Parietal lobe (tissue), 2 donors: ENCODE results near the gene HAUS6. TPM values are rescaled to one million over a fixed set of nuclear protein-coding genes. Genes with fewer than 3 reads are reported as not detected.

Source experiments
- small RNA-seq: library from RNA; depleted of rRNA; stranded (forward); fragments of <200 nt; gene quantifications from one replicate; pipeline ENCODE3, GENCODE V24; 2014; ENCODE audit warnings: low replicate concordance
- total RNA-seq: library from RNA; depleted of rRNA; stranded (reverse); fragments of >200 nt; gene quantifications from one replicate; pipeline ENCODE4 v1.2.3, GENCODE V29; 2014

Gene HAUS6
- 32.6 TPM for total RNA-seq

DNA sequence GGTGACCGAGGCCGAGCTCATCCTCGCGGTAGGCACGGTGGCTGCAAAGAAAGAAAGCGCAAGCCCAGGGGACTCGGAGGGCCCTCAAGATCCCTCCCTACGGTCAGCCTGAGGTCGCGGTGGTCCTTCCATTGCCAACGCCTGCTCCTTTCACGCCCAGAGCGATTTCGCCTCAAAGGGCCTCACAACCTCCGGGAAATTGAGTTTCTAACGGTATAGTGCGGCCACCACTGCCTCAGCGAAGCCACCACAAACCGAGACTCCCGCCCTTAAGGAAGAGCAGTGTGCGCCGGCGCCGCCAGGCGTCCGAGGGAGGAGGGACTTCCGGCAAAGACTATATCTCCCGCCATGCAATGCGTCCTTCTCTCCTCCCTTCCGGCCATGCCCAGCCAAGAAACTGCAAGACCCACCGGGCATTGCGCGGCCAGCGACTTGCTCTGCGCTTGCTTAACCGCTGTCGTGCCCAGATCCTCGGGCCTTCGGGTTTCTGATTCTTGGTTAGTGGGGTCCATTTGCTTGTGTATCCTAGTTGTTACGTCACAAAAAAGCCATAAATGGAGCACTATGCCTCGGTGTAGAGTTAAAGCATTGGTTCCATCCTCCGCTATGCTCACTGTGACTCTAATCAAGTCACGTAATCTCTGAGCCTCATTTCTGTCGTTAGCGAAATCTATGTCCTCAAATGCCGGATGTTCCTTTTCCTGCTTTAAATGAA lies at the start of gene HAUS6:
TSS of gene HAUS6 (minus strand) at position 274 of the 715 bp plus-strand sequence. CDS start at position 21, 253 bp downstream.

GRCh38 chr9:19048966-19049916 lies 53.5 kb downstream of the HAUS6 start, which contains the start of gene RRAGA:
TSS of gene RRAGA (plus strand) at chr9:19049427. CDS start at chr9:19049660, 233 bp downstream.

DNA sequence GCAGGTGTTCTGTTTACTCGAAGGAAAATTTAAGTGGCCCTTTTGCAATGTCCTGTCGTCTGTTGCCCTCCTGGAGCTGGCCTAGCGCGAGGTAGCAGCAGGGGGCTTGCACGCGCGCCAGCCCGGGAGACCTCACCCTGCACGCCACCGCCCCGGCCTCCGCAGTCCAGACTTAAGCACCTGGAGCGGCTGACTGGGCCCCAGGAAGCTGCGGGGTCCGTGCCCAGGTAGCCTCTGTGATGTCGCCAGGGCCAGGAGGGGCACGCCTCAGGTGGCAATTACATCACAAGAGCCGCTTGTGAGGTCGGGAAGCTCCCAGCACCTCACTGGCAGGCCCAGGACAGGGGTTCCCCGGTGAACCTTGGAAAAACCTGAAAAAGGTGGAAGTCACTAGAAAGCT lies 69.7 kb downstream of the HAUS6 start, which contains the start of gene SAXO1:
TSS of gene SAXO1 (minus strand) at position 195 of the 400 bp plus-strand sequence. CDS start 301 bp downstream, outside the sequence.

Small RNA genes lying within 50 kb of the gene (small RNA-seq; reads per million reads assigned to genes)
- gene RF00019 (not detected), gene RNU6-264P (not detected), gene SCARNA8 (7.8 reads per million, percentile 89 among the genes with 10 or more reads in this experiment)

Other genes with a start within 250 kb of the HAUS6 start
- gene SAXO1, start 69.7 kb downstream of the HAUS6 start, total RNA-seq = under 0.01 TPM
- gene RRAGA, start 53.5 kb downstream of the HAUS6 start, total RNA-seq = 53.2 TPM
- 20.0 TPM for gene PLIN2, start 24.6 kb upstream of the HAUS6 start, total RNA-seq
- 172 TPM for gene DENND4C, start 127.8 kb upstream of the HAUS6 start, total RNA-seq